ENCODE results near the gene CSF1. TPM values are rescaled to one million over a fixed set of nuclear protein-coding genes. Genes with fewer than 3 reads are reported as not detected.

CSF1 gene
- total RNA-seq, 1 experiment from 2014 or later = 3.0 TPM

DNA sequence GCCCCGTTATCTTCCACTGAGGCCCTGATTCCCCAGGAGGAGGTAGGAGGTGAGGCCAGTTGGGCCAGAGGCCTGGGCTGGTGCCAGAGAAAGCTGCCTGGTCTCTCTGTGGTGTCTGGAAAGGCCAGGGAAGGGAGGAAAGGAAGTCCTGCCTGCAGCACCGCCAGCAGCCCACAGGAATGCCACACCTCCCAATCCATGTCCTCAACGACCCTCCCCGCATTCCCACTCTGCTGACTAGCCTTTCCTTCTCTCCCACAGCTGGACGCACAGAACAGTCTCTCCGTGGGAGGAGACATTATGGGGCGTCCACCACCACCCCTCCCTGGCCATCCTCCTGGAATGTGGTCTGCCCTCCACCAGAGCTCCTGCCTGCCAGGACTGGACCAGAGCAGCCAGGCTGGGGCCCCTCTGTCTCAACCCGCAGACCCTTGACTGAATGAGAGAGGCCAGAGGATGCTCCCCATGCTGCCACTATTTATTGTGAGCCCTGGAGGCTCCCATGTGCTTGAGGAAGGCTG is 18.0 kb downstream of the CSF1 start (continued):
- TF ChIP-seq SP1 (IDR thresholded peaks at IDR 0.05; ENCODE audit: low read depth) (no peak), MAX (IDR thresholded peaks at IDR 0.05) (no peak), POLR2A (IDR thresholded peaks at IDR 0.05; ENCODE audit: borderline replicate concordance, extremely low read depth, insufficient read depth, insufficient read length) (no peak), TCF7L2 (IDR thresholded peaks at IDR 0.05; ENCODE audit: borderline replicate concordance, extremely low read depth, insufficient read depth, insufficient read length) (no peak)
- TF ChIP-seq, protein P1, sequence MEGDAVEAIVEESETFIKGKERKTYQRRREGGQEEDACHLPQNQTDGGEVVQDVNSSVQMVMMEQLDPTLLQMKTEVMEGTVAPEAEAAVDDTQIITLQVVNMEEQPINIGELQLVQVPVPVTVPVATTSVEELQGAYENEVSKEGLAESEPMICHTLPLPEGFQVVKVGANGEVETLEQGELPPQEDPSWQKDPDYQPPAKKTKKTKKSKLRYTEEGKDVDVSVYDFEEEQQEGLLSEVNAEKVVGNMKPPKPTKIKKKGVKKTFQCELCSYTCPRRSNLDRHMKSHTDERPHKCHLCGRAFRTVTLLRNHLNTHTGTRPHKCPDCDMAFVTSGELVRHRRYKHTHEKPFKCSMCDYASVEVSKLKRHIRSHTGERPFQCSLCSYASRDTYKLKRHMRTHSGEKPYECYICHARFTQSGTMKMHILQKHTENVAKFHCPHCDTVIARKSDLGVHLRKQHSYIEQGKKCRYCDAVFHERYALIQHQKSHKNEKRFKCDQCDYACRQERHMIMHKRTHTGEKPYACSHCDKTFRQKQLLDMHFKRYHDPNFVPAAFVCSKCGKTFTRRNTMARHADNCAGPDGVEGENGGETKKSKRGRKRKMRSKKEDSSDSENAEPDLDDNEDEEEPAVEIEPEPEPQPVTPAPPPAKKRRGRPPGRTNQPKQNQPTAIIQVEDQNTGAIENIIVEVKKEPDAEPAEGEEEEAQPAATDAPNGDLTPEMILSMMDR (IDR thresholded peaks at IDR 0.05 in 2 of 3, conservative IDR thresholded peaks at IDR 0.05 in 1 of 3; ENCODE audit: borderline replicate concordance in 1 of 3, insufficient read depth in 1 of 3, low read depth in 2 of 3, low read length in 2 of 3) = no peak

DNA sequence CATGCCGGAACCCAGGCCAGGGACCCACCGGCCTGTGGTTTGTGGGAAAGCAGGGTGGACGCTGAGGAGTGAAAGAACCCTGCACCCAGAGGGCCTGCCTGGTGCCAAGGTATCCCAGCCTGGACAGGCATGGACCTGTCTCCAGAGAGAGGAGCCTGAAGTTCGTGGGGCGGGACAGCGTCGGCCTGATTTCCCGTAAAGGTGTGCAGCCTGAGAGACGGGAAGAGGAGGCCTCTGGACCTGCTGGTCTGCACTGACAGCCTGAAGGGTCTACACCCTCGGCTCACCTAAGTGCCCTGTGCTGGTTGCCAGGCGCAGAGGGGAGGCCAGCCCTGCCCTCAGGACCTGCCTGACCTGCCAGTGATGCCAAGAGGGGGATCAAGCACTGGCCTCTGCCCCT is 18.5 kb downstream of the CSF1 start:
- no peaks in the 10 kb centered on the region for H3K9me2 ChIP-seq (ENCODE audit: insufficient read depth)
- no peak overlapping the region for H2AFZ ChIP-seq (ENCODE audit: low read depth, low read length, poor library complexity, severe bottlenecking)
- ChIA-PET POLR2A (no interaction called here), RAD21 (ENCODE audit: low non-redundant PET in 1 of 2, low total read pairs in 2 of 2, uncharacterized antibody in 2 of 2, unreplicated experiment in 2 of 2) (no interaction called here), CTCF (no interaction called here)
- DNase-seq (ENCODE audit: low read depth, low spot score) = no peak
- no peak overlapping the region for H3K27ac ChIP-seq (ENCODE audit: low read depth, low read length)
- intact Hi-C loops (cut with micrococcal nuclease) = no loop called here
- TF ChIP-seq CBX3 (IDR thresholded peaks at IDR 0.05; ENCODE audit: low read depth) (no peak), EZH2 (IDR thresholded peaks at IDR 0.05) (no peak), CEBPB (IDR thresholded peaks at IDR 0.05; ENCODE audit: low read depth) (no peak), EZH2phosphoT487 (IDR thresholded peaks at IDR 0.05; ENCODE audit: borderline replicate concordance) (no peak), MAX (IDR thresholded peaks at IDR 0.05) (no peak), SRF (IDR thresholded peaks at IDR 0.05; ENCODE audit: low read depth) (no peak), ZNF274 (IDR thresholded peaks at IDR 0.05; ENCODE audit: low read depth, low read length) (no peak), ELF1 (IDR thresholded peaks at IDR 0.05; ENCODE audit: borderline replicate concordance, low read depth) (no peak), REST (IDR thresholded peaks at IDR 0.05; ENCODE audit: low read depth) (no peak), YY1 (IDR thresholded peaks at IDR 0.05; ENCODE audit: extremely low read depth, insufficient replicate concordance, low read depth, low read length) (no peak)
- TF ChIP-seq, protein P1 (IDR thresholded peaks at IDR 0.05 in 2 of 3, conservative IDR thresholded peaks at IDR 0.05 in 1 of 3; ENCODE audit: borderline replicate concordance in 1 of 3, insufficient read depth in 1 of 3, low read depth in 2 of 3, low read length in 2 of 3) = no peak
- no peaks in the 10 kb centered on the region for H3K9me3 ChIP-seq (ENCODE audit: control insufficient read depth in 1 of 2, insufficient read depth in 1 of 2, low read depth in 1 of 2, low read length in 2 of 2)
- no peak overlapping the region for H3K4me2 ChIP-seq (ENCODE audit: low read length)
- H3K4me3 ChIP-seq (replicated peaks in 1 of 2; ENCODE audit: low read depth in 1 of 2, low read length in 2 of 2) = no peak overlapping the region
- H3K27me3 ChIP-seq (ENCODE audit: insufficient read depth, low read length) = no peaks in the 10 kb centered on the region
- H3K9ac ChIP-seq (ENCODE audit: low read length) = no peak overlapping the region
- ATAC-seq = no peak
- no peaks in the 10 kb centered on the region for H3K79me2 ChIP-seq (ENCODE audit: insufficient read depth, low read length)
- 0 out of 4 replicates have a peak, but pooled peaks cover 0 to 3% of the 10 kb centered on the region in 2 experiments for H3K36me3 ChIP-seq (ENCODE audit: control insufficient read depth in 1 of 2, insufficient read depth in 2 of 2, low read length in 2 of 2)
- peaks cover 8 to 12% of the 10 kb centered on the region in 2 experiments; a peak in 2 of 4 replicates for H3K4me1 ChIP-seq (ENCODE audit: control insufficient read depth in 1 of 2, insufficient read depth in 2 of 2, low read length in 2 of 2)
- no peaks in the 10 kb centered on the region for H4K20me1 ChIP-seq (ENCODE audit: insufficient read depth)
- no TSS peak for BruUV-seq (replicated peaks)
